Measurements from ENCODE around the gene EPS8L3. TPM values are rescaled to one million over a fixed set of nuclear protein-coding genes. Genes with fewer than 3 reads are reported as not detected.

Gene EPS8L3
- total and polyA plus RNA-seq, 2 of the 8 experiments (the other 6 are each of a cell fraction or from before 2014, with no cell fraction given), result not detected

- TF ChIP-seq MAX (IDR thresholded peaks at IDR 0.05), result no peak
- TF ChIP-seq KDM4A (IDR thresholded peaks at IDR 0.05; ENCODE audit: low read depth, low read length, severe bottlenecking), result no peak
- no peak for TF ChIP-seq ATF2 (IDR thresholded peaks at IDR 0.05; ENCODE audit: low read length)
- TF ChIP-seq HDAC6 (IDR thresholded peaks at IDR 0.05; ENCODE audit: low read depth, low read length), result no peak
- no peak for TF ChIP-seq SRF (IDR thresholded peaks at IDR 0.05; ENCODE audit: low read depth, low read length)
- no peak for TF ChIP-seq CBX8 (IDR thresholded peaks at IDR 0.05; ENCODE audit: borderline replicate concordance, low read depth, low read length)
- no peak for TF ChIP-seq HDAC2 (IDR thresholded peaks at IDR 0.05; ENCODE audit: borderline replicate concordance in 1 of 2, low read depth in 2 of 2, low read length in 2 of 2)
These were observed 12.0 kb downstream of the EPS8L3 start (continued) for GRCh38 chr1:109751531-109752260.

Measured in H1 (cell line).